ENCODE results near the gene CLCNKB. TPM values are rescaled to one million over a fixed set of nuclear protein-coding genes. Genes with fewer than 3 reads are reported as not detected.

Gene CLCNKB
- total RNA-seq (2014; rRNA removed; shearing (Covaris generic)) (1.2 and 1.3 TPM in 2 replicates), polyA plus RNA-seq (2016; fragmentation: Nextera tagmentation; extraction: Ambion mirVana) (1.6 and 1.9 TPM in 2 replicates)
- long read RNA-seq, partial matches to known transcripts, result 1 of 1 reads
- long read RNA-seq, other reads (novel, unspliced or antisense), result 0 of 1 reads

DNA sequence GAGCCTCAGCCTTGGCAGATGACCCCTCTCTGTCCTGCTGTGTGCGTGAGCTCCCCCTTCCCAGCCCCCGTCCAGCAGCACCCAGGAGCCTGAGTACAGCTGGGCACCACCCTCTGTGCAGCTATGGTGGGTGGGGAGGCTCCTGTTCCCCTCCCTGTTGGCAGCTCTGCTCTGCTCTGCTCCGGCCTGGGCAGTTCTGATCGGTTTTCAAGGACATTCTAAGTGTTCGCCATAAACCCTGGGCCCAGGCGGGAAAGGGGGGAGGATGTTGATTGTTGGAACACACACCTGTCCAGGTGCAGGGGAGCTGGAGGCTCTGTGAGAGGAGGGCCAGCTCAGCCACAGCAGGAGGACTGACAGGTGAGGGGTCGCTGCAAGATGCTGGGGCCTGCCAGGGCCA is at the start of gene CLCNKB:
TSS of gene CLCNKB (plus strand) at position 262 of the 400 bp plus-strand sequence. CDS start 711 bp downstream, outside the sequence.
- peaks cover 6% of the 10 kb centered on the region; the same call in 2 of the 3 replicates for H3K4me1 Mint-ChIP-seq
- no peaks in the 10 kb centered on the region for H3K36me3 Mint-ChIP-seq (ENCODE audit: low read depth)
- H3K27ac Mint-ChIP-seq, result no peak within 1 kb of the TSS
- Histone ChIP-seq H3K27me3 (ENCODE audit: insufficient read depth) (no peaks in the 10 kb centered on the region), H2AFZ (no peak within 1 kb of the TSS), H3F3A (replicated peaks; ENCODE audit: low read depth) (no peaks in the 10 kb centered on the region), H3K4me1 (ENCODE audit: insufficient read depth) (no peaks in the 10 kb centered on the region), H4K20me1 (replicated peaks; ENCODE audit: insufficient read depth) (no peaks in the 10 kb centered on the region), H3K4me3 (no peak within 1 kb of the TSS), H3K36me3 (ENCODE audit: insufficient read depth) (no peaks in the 10 kb centered on the region), H3K9me2 (ENCODE audit: insufficient read depth) (no peaks in the 10 kb centered on the region), H3K79me2 (replicated peaks; ENCODE audit: insufficient read depth) (no peaks in the 10 kb centered on the region), H3K4me2 (no peak within 1 kb of the TSS), H3K27ac (ENCODE audit: low read depth) (no peak within 1 kb of the TSS)
- peaks cover 5% of the 10 kb centered on the region for H3K27me3 Mint-ChIP-seq (ENCODE audit: insufficient read depth, low read depth, poor library complexity)
- TF ChIP-seq CREB1 (CRISPR knock-in tag; IDR thresholded peaks at IDR 0.05; ENCODE audit: low read depth) (no peak), ZNF462 (CRISPR knock-in tag; IDR thresholded peaks at IDR 0.05) (no peak), STAT1 (IDR thresholded peaks at IDR 0.05; ENCODE audit: unreplicated experiment) (no peak), POLR2AphosphoS5 (IDR thresholded peaks at IDR 0.05; ENCODE audit: low read depth) (no peak), ZNF331 (CRISPR knock-in tag; IDR thresholded peaks at IDR 0.05; ENCODE audit: low read depth) (no peak), NANOG (IDR thresholded peaks at IDR 0.05; ENCODE audit: borderline replicate concordance) (no peak), ZNF114 (CRISPR knock-in tag; IDR thresholded peaks at IDR 0.05) (no peak)
- TF ChIP-seq, protein P1, sequence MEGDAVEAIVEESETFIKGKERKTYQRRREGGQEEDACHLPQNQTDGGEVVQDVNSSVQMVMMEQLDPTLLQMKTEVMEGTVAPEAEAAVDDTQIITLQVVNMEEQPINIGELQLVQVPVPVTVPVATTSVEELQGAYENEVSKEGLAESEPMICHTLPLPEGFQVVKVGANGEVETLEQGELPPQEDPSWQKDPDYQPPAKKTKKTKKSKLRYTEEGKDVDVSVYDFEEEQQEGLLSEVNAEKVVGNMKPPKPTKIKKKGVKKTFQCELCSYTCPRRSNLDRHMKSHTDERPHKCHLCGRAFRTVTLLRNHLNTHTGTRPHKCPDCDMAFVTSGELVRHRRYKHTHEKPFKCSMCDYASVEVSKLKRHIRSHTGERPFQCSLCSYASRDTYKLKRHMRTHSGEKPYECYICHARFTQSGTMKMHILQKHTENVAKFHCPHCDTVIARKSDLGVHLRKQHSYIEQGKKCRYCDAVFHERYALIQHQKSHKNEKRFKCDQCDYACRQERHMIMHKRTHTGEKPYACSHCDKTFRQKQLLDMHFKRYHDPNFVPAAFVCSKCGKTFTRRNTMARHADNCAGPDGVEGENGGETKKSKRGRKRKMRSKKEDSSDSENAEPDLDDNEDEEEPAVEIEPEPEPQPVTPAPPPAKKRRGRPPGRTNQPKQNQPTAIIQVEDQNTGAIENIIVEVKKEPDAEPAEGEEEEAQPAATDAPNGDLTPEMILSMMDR (conservative IDR thresholded peaks at IDR 0.05; ENCODE audit: low read depth in 2 of 2), result no peak
- H3K9me3 Mint-ChIP-seq, result no peaks in the 10 kb centered on the region
- DNase-seq (ENCODE audit: low spot score), result no peak
- no peak for ATAC-seq
- no peak within 1 kb of the TSS for H3K4me3 Mint-ChIP-seq
